NCI-H524 (cell line): ENCODE data around the gene PDE3A.
A peak's percentile ranks its signal among the peaks of the same experiment; 100 is the strongest.
"Not testable (repeated sequence)": the region's sequence is repeated elsewhere in the genome, so short reads cannot be mapped to it uniquely, and the experiment has no call there.

Experiments
- DNase-seq, 2 experiments: peaks; one replicate each; lab custom pipeline; 2025; lab: John Stamatoyannopoulos, UW

The PDE3A gene

GRCh38 chr12:20615020-20615419 is 246.7 kb downstream of the PDE3A start:
- not testable (repeated sequence) for DNase-seq

GRCh38 chr12:20616093-20616492 is 247.8 kb downstream of the PDE3A start:
- no peak for DNase-seq

- DNase-seq, result no peak
Measured at GRCh38 chr12:20620261-20620660, 251.9 kb downstream of the PDE3A start.

GRCh38 chr12:20624718-20625117 is 256.4 kb downstream of the PDE3A start:
- DNase-seq, result peak; percentile 45 to 56

GRCh38 chr12:20625531-20625930 is 257.2 kb downstream of the PDE3A start:
- no peak for DNase-seq

- no peak for DNase-seq
Measured at GRCh38 chr12:20627001-20627588, 258.8 kb downstream of the PDE3A start.

GRCh38 chr12:20628226-20628787 is 260.0 kb downstream of the PDE3A start:
- no peak for DNase-seq

- DNase-seq, result no peak
Measured at GRCh38 chr12:20628999-20629398, 260.7 kb downstream of the PDE3A start.

- no peak for DNase-seq
Measured at GRCh38 chr12:20629414-20630156, 261.2 kb downstream of the PDE3A start.

- no peak for DNase-seq
Measured at GRCh38 chr12:20631711-20632110, 263.4 kb downstream of the PDE3A start.

GRCh38 chr12:20641106-20641505 is 272.8 kb downstream of the PDE3A start:
- no peak for DNase-seq

GRCh38 chr12:20643822-20644221 is 275.5 kb downstream of the PDE3A start:
- no peak for DNase-seq

- peak in 1 of 2 experiments; percentile 38 for DNase-seq
Measured at GRCh38 chr12:20646239-20646827, 278.0 kb downstream of the PDE3A start.

GRCh38 chr12:20653871-20654270 is 285.5 kb downstream of the PDE3A start:
- DNase-seq, result no peak

- DNase-seq, result no peak
Measured at GRCh38 chr12:20656600-20656999, 288.3 kb downstream of the PDE3A start.

GRCh38 chr12:20657496-20657895 is 289.2 kb downstream of the PDE3A start:
- no peak for DNase-seq

GRCh38 chr12:20681334-20681733 is 313.0 kb downstream of the PDE3A start:
- DNase-seq, result no peak

GRCh38 chr12:20695232-20695631 is 326.9 kb downstream of the PDE3A start, which contains the start of gene SLCO1C1:
SLCO1C1 (plus strand) TSS chr12:20695332; CDS start chr12:20699577, 4,245 bp downstream.
- no peak for DNase-seq

- no peak for DNase-seq
Measured at GRCh38 chr12:20696181-20696905, 328.0 kb downstream of the PDE3A start.

- no peak for DNase-seq
Measured at GRCh38 chr12:20701106-20701505, 332.8 kb downstream of the PDE3A start.

GRCh38 chr12:20704860-20705259 is 336.5 kb downstream of the PDE3A start:
- DNase-seq, result no peak

GRCh38 chr12:20711846-20712245 is 343.5 kb downstream of the PDE3A start:
- DNase-seq, result no peak
